ENCODE measurements around the gene LRRC51. TPM values are rescaled to one million over a fixed set of nuclear protein-coding genes. Genes with fewer than 3 reads are reported as not detected.
A peak's percentile ranks its signal among the peaks of the same experiment; 100 is the strongest.

LRRC51 gene
- total and polyA plus RNA-seq, 8 donors, result 6.7 to 29.7 (median 21.2) TPM

- TF ChIP-seq, protein P1, sequence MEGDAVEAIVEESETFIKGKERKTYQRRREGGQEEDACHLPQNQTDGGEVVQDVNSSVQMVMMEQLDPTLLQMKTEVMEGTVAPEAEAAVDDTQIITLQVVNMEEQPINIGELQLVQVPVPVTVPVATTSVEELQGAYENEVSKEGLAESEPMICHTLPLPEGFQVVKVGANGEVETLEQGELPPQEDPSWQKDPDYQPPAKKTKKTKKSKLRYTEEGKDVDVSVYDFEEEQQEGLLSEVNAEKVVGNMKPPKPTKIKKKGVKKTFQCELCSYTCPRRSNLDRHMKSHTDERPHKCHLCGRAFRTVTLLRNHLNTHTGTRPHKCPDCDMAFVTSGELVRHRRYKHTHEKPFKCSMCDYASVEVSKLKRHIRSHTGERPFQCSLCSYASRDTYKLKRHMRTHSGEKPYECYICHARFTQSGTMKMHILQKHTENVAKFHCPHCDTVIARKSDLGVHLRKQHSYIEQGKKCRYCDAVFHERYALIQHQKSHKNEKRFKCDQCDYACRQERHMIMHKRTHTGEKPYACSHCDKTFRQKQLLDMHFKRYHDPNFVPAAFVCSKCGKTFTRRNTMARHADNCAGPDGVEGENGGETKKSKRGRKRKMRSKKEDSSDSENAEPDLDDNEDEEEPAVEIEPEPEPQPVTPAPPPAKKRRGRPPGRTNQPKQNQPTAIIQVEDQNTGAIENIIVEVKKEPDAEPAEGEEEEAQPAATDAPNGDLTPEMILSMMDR (IDR thresholded peaks at IDR 0.05), result no peak
- intact Hi-C loops (cut with DNase I), result no loop called here
Observed at GRCh38 chr11:72098741-72099140, 18.1 kb downstream of the LRRC51 start.

GRCh38 chr11:72100009-72100408, 19.4 kb downstream of the LRRC51 start:
- TF ChIP-seq, protein P1 (IDR thresholded peaks at IDR 0.05), result no peak
- Histone ChIP-seq H3K9me3 (no peaks in the 10 kb centered on the region), H3K4me1 (peaks cover 14 to 47% of the 10 kb centered on the region in 2 donors), H3K36me3 (peaks cover 0 to 51% of the 10 kb centered on the region in 2 donors), H3K4me3 (no peak overlapping the region), H3K27ac (peak overlapping the region in 1 of 2 donors; percentile 98), H3K27me3 (no peaks in the 10 kb centered on the region)
- intact Hi-C loops (cut with DNase I), result no loop called here
- DNase-seq, result no peak
- ATAC-seq, result no peak

More at GRCh38 chr11:72098741-72099140, 18.1 kb downstream of the LRRC51 start:
- H3K4me1 ChIP-seq, result peaks cover 14 to 41% of the 10 kb centered on the region in 2 donors
- no peaks in the 10 kb centered on the region for H3K27me3 ChIP-seq
- peaks cover 0 to 63% of the 10 kb centered on the region in 2 donors for H3K36me3 ChIP-seq
- DNase-seq, result no peak
- no peak for ATAC-seq
- H3K27ac ChIP-seq, result peak overlapping the region in 1 of 2 donors; percentile 98
- H3K9me3 ChIP-seq, result no peaks in the 10 kb centered on the region
- H3K4me3 ChIP-seq, result no peak overlapping the region

DNA sequence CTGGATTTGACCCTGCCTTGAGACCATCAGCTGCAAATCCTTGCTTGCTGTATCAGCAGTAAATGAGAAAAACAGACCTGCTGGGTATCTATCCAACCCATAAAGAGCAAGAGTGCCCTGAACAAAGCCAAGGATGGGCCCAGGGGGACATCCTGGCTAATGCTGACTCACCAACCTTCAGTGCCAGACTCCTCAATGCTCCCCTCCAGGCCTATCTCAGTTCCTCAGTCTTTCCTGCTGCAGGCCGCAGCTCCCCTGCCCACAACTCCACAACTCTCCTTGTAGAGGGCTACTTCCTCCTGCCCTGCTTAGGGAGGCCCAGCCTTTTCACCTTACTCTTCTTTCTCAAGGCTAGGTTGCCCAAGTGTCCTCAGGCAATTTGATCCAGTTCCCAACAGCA, 19.8 kb downstream of the LRRC51 start:
- TF ChIP-seq, protein P1 (IDR thresholded peaks at IDR 0.05), result no peak
- intact Hi-C loops (cut with DNase I), result no loop called here
- Histone ChIP-seq H3K27ac (peak overlapping the region in 1 of 2 donors; percentile 98), H3K27me3 (no peaks in the 10 kb centered on the region), H3K36me3 (peaks cover 0 to 46% of the 10 kb centered on the region in 2 donors), H3K4me3 (peak overlapping the region in 1 of 2 donors; percentile 93), H3K9me3 (no peaks in the 10 kb centered on the region), H3K4me1 (peaks cover 14 to 47% of the 10 kb centered on the region in 2 donors)
- no peak for ATAC-seq
- DNase-seq, result no peak

DNA sequence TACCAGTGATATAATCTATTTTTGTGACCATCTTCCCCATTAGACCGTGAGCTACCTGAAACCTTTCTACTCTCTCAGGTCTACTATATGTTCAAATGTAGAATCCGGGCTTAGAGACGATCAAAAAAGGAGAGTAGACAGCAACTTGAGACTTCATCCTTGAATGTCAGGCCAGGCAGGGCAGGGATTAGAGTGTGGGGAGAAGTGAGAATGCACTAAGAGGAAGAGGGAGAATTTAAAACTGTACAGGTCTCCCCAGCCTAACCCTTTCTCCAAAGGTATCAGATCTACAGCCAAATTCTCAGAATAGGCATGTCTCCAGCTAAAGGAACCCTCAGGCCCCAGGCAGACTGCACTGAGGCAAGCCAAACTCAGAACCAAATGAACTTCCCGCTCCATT, 21.5 kb downstream of the LRRC51 start:
- H3K4me3 ChIP-seq, result peak overlapping the region; percentile 90 to 93
- H3K27ac ChIP-seq, result peak overlapping the region; percentile 97 to 98
- TF ChIP-seq, protein P1 (IDR thresholded peaks at IDR 0.05), result no peak
- no peaks in the 10 kb centered on the region for H3K27me3 ChIP-seq
- ATAC-seq (no peak), DNase-seq (no peak)
- H3K36me3 ChIP-seq, result peaks cover 0 to 29% of the 10 kb centered on the region in 2 donors
- H3K9me3 ChIP-seq, result no peaks in the 10 kb centered on the region
- intact Hi-C loops (cut with DNase I), result no loop called here
- H3K4me1 ChIP-seq, result peaks cover 14 to 47% of the 10 kb centered on the region in 2 donors

- H3K36me3 ChIP-seq, result peaks cover 0 to 26% of the 10 kb centered on the region in 2 donors
- H3K4me1 ChIP-seq, result peaks cover 14 to 47% of the 10 kb centered on the region in 2 donors
- peak overlapping the region; percentile 90 to 93 for H3K4me3 ChIP-seq
- no peaks in the 10 kb centered on the region for H3K27me3 ChIP-seq
- ATAC-seq (no peak), DNase-seq (no peak)
- intact Hi-C loops (cut with DNase I), result no loop called here
- TF ChIP-seq, protein P1 (IDR thresholded peaks at IDR 0.05), result no peak
- H3K9me3 ChIP-seq, result no peaks in the 10 kb centered on the region
- peak overlapping the region; percentile 97 to 98 for H3K27ac ChIP-seq
Observed at GRCh38 chr11:72102631-72102945, 21.9 kb downstream of the LRRC51 start.
